HUES64 (cell line): ENCODE results near the gene SPCS2.
"Not testable (repeated sequence)": the region's sequence is repeated elsewhere in the genome, so short reads cannot be mapped to it uniquely, and the experiment has no call there.

Experiments
- H3K27ac ChIP-seq: 2 replicates; pipeline ENCODE4 v1.7.0; 2013; ENCODE audit warnings: low read depth, low read length, inconsistent platforms
- H3K27me3 ChIP-seq: 2 replicates; pipeline ENCODE4 v1.6.1; 2013; ENCODE audit warnings: mild to moderate bottlenecking, low read length; ENCODE audit not compliant: insufficient read depth
- H3K36me3 ChIP-seq: 2 replicates; pipeline ENCODE4 v1.6.1; 2013; ENCODE audit warnings: mild to moderate bottlenecking, low read length; ENCODE audit not compliant: insufficient read depth
- H3K4me1 ChIP-seq: 2 replicates; pipeline ENCODE4 v1.6.1; 2013; ENCODE audit warnings: mild to moderate bottlenecking, low read length, moderate library complexity; ENCODE audit not compliant: insufficient read depth
- H3K4me3 ChIP-seq: 2 replicates; pipeline ENCODE4 v1.5.1; 2013; ENCODE audit warnings: mild to moderate bottlenecking, low read length, moderate library complexity
- H3K9ac ChIP-seq: 2 replicates; pipeline ENCODE4 v1.6.1; 2013; ENCODE audit warnings: mild to moderate bottlenecking, low read depth, low read length
- H3K9me3 ChIP-seq: 2 replicates; pipeline ENCODE4 v1.6.1; 2013; ENCODE audit warnings: low read depth, low read length; ENCODE audit not compliant: insufficient read depth
- WGBS: fragments of 150-250, 120-280 bp; methylation state at CpG from one replicate; pipeline ENCODE4 v1.1.7; 2013; ENCODE audit warnings: missing lambda C conversion rate; 5-methylcytosine and 5-hydroxymethylcytosine counted together

SPCS2 gene

DNA sequence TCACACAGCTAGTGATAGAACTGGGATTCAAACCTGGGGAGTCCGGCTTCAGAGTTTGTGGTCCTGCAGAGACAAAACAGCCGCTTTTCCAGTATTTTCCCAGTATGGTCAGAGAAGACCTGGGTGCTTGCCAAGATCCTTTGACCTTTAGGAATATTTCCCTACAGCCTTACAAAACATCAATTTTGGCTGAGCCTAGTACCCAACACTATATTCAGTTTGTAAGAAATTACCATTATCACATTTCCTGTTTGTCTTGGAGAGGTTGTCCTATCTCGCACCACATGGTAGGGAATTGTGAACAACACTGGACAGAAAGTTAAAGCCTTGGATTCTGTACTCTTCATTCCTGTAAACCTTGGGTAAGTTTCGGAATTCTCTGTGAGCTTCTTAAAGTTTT lies 29.0 kb downstream of the SPCS2 start:
- H3K27ac ChIP-seq, result no peak overlapping the region
- no peaks in the 10 kb centered on the region for H3K27me3 ChIP-seq
- WGBS, result 97% methylated on average over 4 of the region's 4 CpGs
- no peaks in the 10 kb centered on the region for H3K9me3 ChIP-seq
- no peak overlapping the region for H3K4me3 ChIP-seq
- H3K4me1 ChIP-seq, result no peaks in the 10 kb centered on the region
- no peak overlapping the region for H3K9ac ChIP-seq
- H3K36me3 ChIP-seq, result peaks cover 56% of the 10 kb centered on the region

DNA sequence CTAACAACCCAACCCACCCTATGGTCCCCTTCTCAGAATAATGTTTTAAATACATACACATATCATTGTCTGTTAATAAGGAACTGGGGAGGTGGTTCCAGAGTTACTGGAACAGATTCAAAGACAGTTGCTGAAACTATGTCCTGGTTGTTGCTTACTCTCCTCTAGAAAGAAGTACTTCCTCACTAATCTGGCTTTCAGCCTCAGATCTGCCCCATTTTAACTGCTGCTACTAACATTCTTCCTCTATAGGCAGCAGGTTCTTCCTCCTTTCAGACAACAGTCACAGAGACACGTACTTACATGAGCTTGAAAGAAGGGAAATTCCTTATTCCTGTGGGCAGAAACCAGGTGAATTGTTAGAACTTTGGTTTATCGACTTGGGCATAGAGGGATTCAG lies 31.6 kb downstream of the SPCS2 start:
- Histone ChIP-seq H3K9ac (no peak overlapping the region), H3K4me3 (no peak overlapping the region), H3K9me3 (no peaks in the 10 kb centered on the region), H3K27ac (no peak overlapping the region), H3K4me1 (no peaks in the 10 kb centered on the region), H3K36me3 (peaks cover 34% of the 10 kb centered on the region), H3K27me3 (no peaks in the 10 kb centered on the region)
- WGBS, result 98% methylated on average over 2 of the region's 2 CpGs

DNA sequence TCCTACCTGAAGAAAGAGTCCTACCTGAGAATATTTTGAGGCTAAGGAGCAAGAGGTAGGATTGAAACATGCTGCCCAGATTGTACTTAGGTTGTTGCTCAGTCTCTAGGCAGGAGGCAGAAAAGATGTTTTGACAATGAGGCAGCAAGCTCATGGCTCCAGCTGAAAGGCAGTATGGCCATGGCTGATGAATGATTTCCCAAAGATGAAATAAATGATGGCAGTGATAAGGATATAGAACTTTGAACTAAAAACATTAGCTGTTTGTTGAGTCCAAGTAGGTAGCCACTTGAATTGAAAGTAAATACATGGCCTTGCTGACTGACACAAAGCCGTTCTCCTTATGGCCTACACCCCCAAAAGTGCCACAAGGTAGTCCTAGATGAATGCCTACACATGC lies 32.8 kb downstream of the SPCS2 start:
- 100% methylated on average over 1 of the region's 1 CpG for WGBS
- Histone ChIP-seq H3K4me3 (no peak overlapping the region), H3K36me3 (peaks cover 23% of the 10 kb centered on the region)

GRCh38 chr11:74984070-74984469 lies 35.0 kb downstream of the SPCS2 start:
- Histone ChIP-seq H3K4me1 (no peaks in the 10 kb centered on the region), H3K36me3 (peaks cover 9% of the 10 kb centered on the region), H3K9ac (no peak overlapping the region), H3K27me3 (no peaks in the 10 kb centered on the region), H3K27ac (no peak overlapping the region), H3K9me3 (no peaks in the 10 kb centered on the region), H3K4me3 (no peak overlapping the region)
- WGBS, result 85% methylated on average over 3 of the region's 3 CpGs

More for the DNA sequence above, 32.8 kb downstream of the SPCS2 start:
- Histone ChIP-seq H3K27me3 (no peaks in the 10 kb centered on the region), H3K9me3 (no peaks in the 10 kb centered on the region), H3K4me1 (no peaks in the 10 kb centered on the region), H3K27ac (no peak overlapping the region), H3K9ac (no peak overlapping the region)

GRCh38 chr11:74984730-74985129 lies 35.7 kb downstream of the SPCS2 start:
- no peak overlapping the region for H3K9ac ChIP-seq
- no peaks in the 10 kb centered on the region for H3K27me3 ChIP-seq
- WGBS, result 94% methylated on average over 2 of the region's 2 CpGs
- no peaks in the 10 kb centered on the region for H3K9me3 ChIP-seq
- H3K36me3 ChIP-seq, result peaks cover 4% of the 10 kb centered on the region
- no peaks in the 10 kb centered on the region for H3K4me1 ChIP-seq
- no peak overlapping the region for H3K27ac ChIP-seq
- H3K4me3 ChIP-seq, result no peak overlapping the region

DNA sequence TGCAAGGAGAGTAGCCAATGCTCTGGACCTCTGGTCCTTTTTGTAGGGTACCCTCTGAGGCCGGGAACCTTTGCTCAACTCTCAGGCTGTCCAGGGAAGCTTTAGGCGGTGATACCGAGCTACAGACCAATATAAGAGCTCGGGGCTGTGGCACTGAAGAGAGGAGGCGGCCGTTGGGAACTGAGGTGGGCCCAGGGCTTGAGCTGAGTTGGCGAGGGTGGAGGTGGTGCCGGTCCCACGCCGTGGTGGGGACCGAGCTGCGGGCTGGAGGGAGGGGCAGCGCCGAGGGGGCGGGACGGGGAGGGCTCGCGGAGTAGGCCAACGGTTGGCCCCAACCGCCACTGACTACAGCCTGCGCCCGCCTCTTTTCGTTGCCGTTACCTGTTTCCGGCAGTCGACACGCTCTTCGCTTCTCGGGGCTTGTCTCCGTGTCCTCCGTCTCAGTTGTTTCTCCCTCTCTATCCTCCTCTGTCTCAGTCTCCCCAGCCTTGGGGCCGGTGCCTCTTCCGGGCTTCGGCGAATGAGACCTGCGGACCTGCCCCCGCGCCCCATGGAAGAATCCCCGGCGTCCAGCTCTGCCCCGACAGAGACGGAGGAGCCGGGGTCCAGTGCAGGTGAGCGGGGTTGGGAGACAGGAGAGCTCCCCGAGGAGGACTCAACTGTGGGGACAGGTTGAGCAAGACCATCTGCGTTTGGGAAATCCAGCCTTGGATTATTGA lies 39.6 kb downstream of the SPCS2 start, which contains the start of gene NEU3:
NEU3 (plus strand) TSS at position 393 of the 719 bp plus-strand sequence; CDS start at position 521, 128 bp downstream.
- Histone ChIP-seq H3K27me3 (no peaks in the 10 kb centered on the region), H3K27ac (peak within 1 kb of the TSS; percentile 79; the same call in 1 of the 2 replicates), H3K4me1 (no peaks in the 10 kb centered on the region), H3K36me3 (peaks cover 3% of the 10 kb centered on the region; the same call in 1 of the 2 replicates), H3K9me3 (no peaks in the 10 kb centered on the region), H3K4me3 (peak within 1 kb of the TSS; percentile 76), H3K9ac (peak within 1 kb of the TSS; percentile 79)
- WGBS, result under 1% methylated on average over 46 of the region's 46 CpGs

GRCh38 chr11:74989260-74989638 lies 40.2 kb downstream of the SPCS2 start:
- Histone ChIP-seq H3K9ac (peak overlapping the region; percentile 79), H3K4me1 (no peaks in the 10 kb centered on the region), H3K4me3 (peak overlapping the region; percentile 76), H3K27ac (no peak overlapping the region), H3K9me3 (no peaks in the 10 kb centered on the region), H3K36me3 (peaks cover 7% of the 10 kb centered on the region), H3K27me3 (no peaks in the 10 kb centered on the region)
- 13% methylated on average over 8 of the region's 8 CpGs for WGBS

GRCh38 chr11:74990150-74990549 lies 41.1 kb downstream of the SPCS2 start:
- H3K27me3 ChIP-seq, H3K27ac ChIP-seq, H3K4me3 ChIP-seq, H3K4me1 ChIP-seq, H3K9me3 ChIP-seq, H3K9ac ChIP-seq: not testable (repeated sequence)
- peaks cover 16% of the 10 kb centered on the region for H3K36me3 ChIP-seq
- 96% methylated on average over 4 of the region's 4 CpGs for WGBS

GRCh38 chr11:74990941-74991340 lies 41.9 kb downstream of the SPCS2 start:
- Histone ChIP-seq H3K9ac (no peak overlapping the region), H3K27me3 (no peaks in the 10 kb centered on the region), H3K4me1 (no peaks in the 10 kb centered on the region), H3K27ac (no peak overlapping the region), H3K36me3 (peaks cover 20% of the 10 kb centered on the region), H3K4me3 (no peak overlapping the region), H3K9me3 (no peaks in the 10 kb centered on the region)
- WGBS, result 86% methylated on average over 1 of the region's 1 CpG

DNA sequence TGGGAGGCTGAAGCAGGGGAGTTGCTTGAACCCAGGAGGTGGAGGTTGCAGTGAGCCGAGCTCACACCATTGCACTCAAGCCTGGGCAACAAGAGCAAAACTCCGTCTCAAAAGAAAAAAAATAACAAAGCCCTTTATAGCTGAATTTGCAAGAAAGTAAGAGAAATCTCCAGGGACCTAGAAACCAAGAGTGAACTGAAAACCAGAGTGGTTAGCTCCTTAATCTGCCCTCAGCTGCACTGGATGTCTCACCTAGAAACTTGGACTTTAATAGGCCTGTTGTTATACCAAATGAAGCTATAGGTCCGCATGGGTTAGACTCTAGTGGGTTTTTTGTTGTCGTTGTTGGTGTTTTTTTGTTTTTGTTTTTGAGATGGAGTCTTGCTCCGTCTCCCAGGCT lies 43.8 kb downstream of the SPCS2 start:
- H3K4me1 ChIP-seq, result no peaks in the 10 kb centered on the region
- H3K9ac ChIP-seq, result no peak overlapping the region
- peaks cover 31% of the 10 kb centered on the region for H3K36me3 ChIP-seq
- H3K27ac ChIP-seq, result no peak overlapping the region
- 92% methylated on average over 5 of the region's 5 CpGs for WGBS
- no peaks in the 10 kb centered on the region for H3K27me3 ChIP-seq
- no peak overlapping the region for H3K4me3 ChIP-seq
- no peaks in the 10 kb centered on the region for H3K9me3 ChIP-seq

- H3K36me3 ChIP-seq, result peaks cover 33% of the 10 kb centered on the region
- H3K4me1 ChIP-seq, result no peaks in the 10 kb centered on the region
- H3K9ac ChIP-seq, result no peak overlapping the region
- no peak overlapping the region for H3K27ac ChIP-seq
- no peak overlapping the region for H3K4me3 ChIP-seq
- H3K27me3 ChIP-seq, result no peaks in the 10 kb centered on the region
- no peaks in the 10 kb centered on the region for H3K9me3 ChIP-seq
- WGBS, result 97% methylated on average over 2 of the region's 3 CpGs
Measured at GRCh38 chr11:75000975-75001354, 51.9 kb downstream of the SPCS2 start.

- Histone ChIP-seq H3K4me3 (no peak overlapping the region), H3K9me3 (no peaks in the 10 kb centered on the region), H3K27me3 (no peaks in the 10 kb centered on the region), H3K9ac (no peak overlapping the region), H3K4me1 (no peaks in the 10 kb centered on the region), H3K36me3 (peaks cover 36% of the 10 kb centered on the region), H3K27ac (no peak overlapping the region)
- WGBS, result 98% methylated on average over 3 of the region's 3 CpGs
Measured at GRCh38 chr11:75001686-75002085, 52.6 kb downstream of the SPCS2 start.
